Neural cell (in vitro differentiated cells): ENCODE measurements around the gene SERPINB10. TPM values are rescaled to one million over a fixed set of nuclear protein-coding genes. Genes with fewer than 3 reads are reported as not detected.

Experiments used
- H2AFZ ChIP-seq: fragments of 200-600, 300-800 bp; sonication (generic), shearing (Covaris generic); 2 replicates; pipeline ENCODE4 v1.6.0; 2014; ENCODE audit warnings: low read depth, mild to moderate bottlenecking, antibody characterized with exemption, low read length, moderate library complexity
- H3F3A ChIP-seq: fragments of 200-600 bp; shearing (Covaris generic); 2 replicates; pipeline ENCODE4 v1.6.1; 2016; ENCODE audit warnings: mild to moderate bottlenecking, moderate library complexity, mixed read lengths, antibody characterized with exemption, low read length; ENCODE audit not compliant: insufficient read depth, poor library complexity, severe bottlenecking
- H3K27ac ChIP-seq: fragments of 200-600, 300-800 bp; sonication (generic), shearing (Covaris generic); 2 replicates; pipeline ENCODE4 v1.5.1; 2014; ENCODE audit warnings: mild to moderate bottlenecking, low read length, moderate library complexity
- H3K27me3 ChIP-seq: fragments of 300-800, 200-600 bp; sonication (generic), shearing (Covaris generic); 2 replicates; pipeline ENCODE4 v1.6.0; 2014; ENCODE audit warnings: mild to moderate bottlenecking, low read depth, low read length, moderate library complexity; ENCODE audit not compliant: insufficient read depth
- H3K36me3 ChIP-seq: fragments of 300-800, 200-600 bp; sonication (generic), shearing (Covaris generic); 2 replicates; pipeline ENCODE4 v1.5.1; 2014; ENCODE audit warnings: mild to moderate bottlenecking, antibody characterized with exemption, low read length, moderate library complexity; ENCODE audit not compliant: insufficient read depth
- H3K4me2 ChIP-seq: fragments of 300-800, 200-600 bp; sonication (generic), shearing (Covaris generic); 2 replicates; pipeline ENCODE4 v1.6.0; 2014; ENCODE audit warnings: mild to moderate bottlenecking, low read length
- H3K4me3 ChIP-seq: fragments of 300-800, 200-600 bp; sonication (generic), shearing (Covaris generic); 2 replicates; pipeline ENCODE4 v1.5.1; 2014; ENCODE audit warnings: mild to moderate bottlenecking, low read length, moderate library complexity
- H3K79me2 ChIP-seq: fragments of 200-600 bp; shearing (Covaris generic); replicated peaks from 2 replicates; pipeline ENCODE4 v1.6.0; 2014; ENCODE audit warnings: mild to moderate bottlenecking, low read length, moderate library complexity; ENCODE audit not compliant: insufficient read depth
- H3K9ac ChIP-seq: fragments of 300-800, 200-600 bp; sonication (generic), shearing (Covaris generic); 2 replicates; pipeline ENCODE4 v1.6.1; 2016; ENCODE audit warnings: mild to moderate bottlenecking, low read length, mixed read lengths
- H3K9me2 ChIP-seq: fragments of 200-600 bp; shearing (Covaris generic); 2 replicates; pipeline ENCODE4 v1.6.1; 2016; ENCODE audit warnings: mild to moderate bottlenecking, low read length, mixed read lengths; ENCODE audit not compliant: insufficient read depth
- H3K9me3 ChIP-seq: fragments of 200-600, 300-800 bp; sonication (generic), shearing (Covaris generic); 2 replicates; pipeline ENCODE4 v1.6.1; 2016; ENCODE audit warnings: mild to moderate bottlenecking, mixed run types, low read length, moderate library complexity, mixed read lengths
- H4K20me1 ChIP-seq: fragments of 200-600 bp; shearing (Covaris generic); 2 replicates; pipeline ENCODE4 v1.6.1; 2016; ENCODE audit warnings: mild to moderate bottlenecking, mixed run types; ENCODE audit not compliant: insufficient read depth
- CTCF ChIP-seq: fragments of 450-650 bp; IDR thresholded peaks from 2 replicates; pipeline ENCODE4 v1.5.1; 2014; ENCODE audit warnings: antibody characterized with exemption, mild to moderate bottlenecking, moderate library complexity; ENCODE audit not compliant: poor library complexity, severe bottlenecking
- EP300 ChIP-seq: fragments of 450-650 bp; conservative IDR thresholded peaks from 2 replicates; pipeline ENCODE4 v1.6.1; 2014; ENCODE audit warnings: antibody characterized with exemption, mild to moderate bottlenecking, moderate library complexity; ENCODE audit not compliant: poor library complexity, severe bottlenecking
- EZH2 ChIP-seq: fragments of 200-600, 300-800 bp; shearing (Covaris generic), sonication (generic); IDR thresholded peaks from 2 replicates; pipeline ENCODE4 v1.6.1; 2014; ENCODE audit warnings: antibody characterized with exemption, low read length, borderline replicate concordance, mild to moderate bottlenecking; ENCODE audit not compliant: insufficient read depth, poor library complexity, severe bottlenecking
- MXI1 ChIP-seq: fragments of 450-650 bp; conservative IDR thresholded peaks from 2 replicates; pipeline ENCODE4 v1.6.1; 2014; ENCODE audit warnings: antibody characterized with exemption, mild to moderate bottlenecking; ENCODE audit not compliant: poor library complexity, severe bottlenecking
- POLR2AphosphoS5 ChIP-seq: IDR thresholded peaks from 2 replicates; pipeline ENCODE4 v1.6.1; 2012
- RAD21 ChIP-seq: fragments of 450-650 bp; conservative IDR thresholded peaks from 2 replicates; pipeline ENCODE4 v1.6.1; 2014; ENCODE audit warnings: antibody characterized with exemption, mild to moderate bottlenecking, moderate library complexity
- REST ChIP-seq: IDR thresholded peaks from 2 replicates; pipeline ENCODE4 v1.6.1; 2012; ENCODE audit warnings: borderline replicate concordance
- SMC3 ChIP-seq: fragments of 450-650 bp; conservative IDR thresholded peaks from 2 replicates; pipeline ENCODE4 v1.6.1; 2014; ENCODE audit warnings: antibody characterized with exemption, mild to moderate bottlenecking, moderate library complexity; ENCODE audit not compliant: poor library complexity
- TAF1 ChIP-seq: IDR thresholded peaks from 2 replicates; pipeline ENCODE4 v1.6.1; 2012; ENCODE audit warnings: low read depth
- polyA plus RNA-seq: library from polyadenylated mRNA; depleted of rRNA; stranded (reverse); fragments of >200 nt; gene quantifications from 2 replicates; pipeline ENCODE4 v1.2.3, GENCODE V29; 2014

Gene SERPINB10
- polyA plus RNA-seq, 1 donor from 2014 or later, result not detected

- no peaks in the 10 kb centered on the region for H3K9me3 ChIP-seq
- no peak overlapping the region for H3K4me3 ChIP-seq
- H3K27me3 ChIP-seq, result no peaks in the 10 kb centered on the region
- no peak overlapping the region for H3K4me2 ChIP-seq
- no peak overlapping the region for H3K27ac ChIP-seq
- no peak overlapping the region for H3K9ac ChIP-seq
- H3K79me2 ChIP-seq, result no peaks in the 10 kb centered on the region
- no peaks in the 10 kb centered on the region for H3K9me2 ChIP-seq
- H3K36me3 ChIP-seq, result no peaks in the 10 kb centered on the region
- no peaks in the 10 kb centered on the region for H3F3A ChIP-seq
- H4K20me1 ChIP-seq, result no peaks in the 10 kb centered on the region
- TF ChIP-seq EZH2, result no peak
- TF ChIP-seq REST, result peak; percentile 59
- TF ChIP-seq MXI1, result no peak
- TF ChIP-seq SMC3, result no peak
- TF ChIP-seq POLR2AphosphoS5, result peak; percentile 76
- no peak for TF ChIP-seq EP300
- H2AFZ ChIP-seq, result no peak overlapping the region
These were observed 10.7 kb upstream of the SERPINB10 start for GRCh38 chr18:63897072-63897471.

GRCh38 chr18:63899206-63899605, 8.6 kb upstream of the SERPINB10 start:
- no peak overlapping the region for H3K9ac ChIP-seq
- TF ChIP-seq POLR2AphosphoS5, result no peak
- TF ChIP-seq SMC3, result no peak
- TF ChIP-seq RAD21, result no peak
- TF ChIP-seq REST, result no peak
- TF ChIP-seq CTCF, result no peak
- TF ChIP-seq TAF1, result no peak
- no peak for TF ChIP-seq EP300
- TF ChIP-seq EZH2, result no peak
- TF ChIP-seq MXI1, result no peak
- H3K9me3 ChIP-seq, result no peaks in the 10 kb centered on the region
- no peaks in the 10 kb centered on the region for H3K9me2 ChIP-seq
- no peaks in the 10 kb centered on the region for H4K20me1 ChIP-seq
- no peak overlapping the region for H3K4me2 ChIP-seq
- H3K4me3 ChIP-seq, result no peak overlapping the region
- no peak overlapping the region for H2AFZ ChIP-seq
- no peaks in the 10 kb centered on the region for H3F3A ChIP-seq
- no peaks in the 10 kb centered on the region for H3K27me3 ChIP-seq
- H3K36me3 ChIP-seq, result no peaks in the 10 kb centered on the region
- H3K27ac ChIP-seq, result no peak overlapping the region
- H3K79me2 ChIP-seq, result no peaks in the 10 kb centered on the region
